ENCODE results near the gene ATXN7. TPM values are rescaled to one million over a fixed set of nuclear protein-coding genes. Genes with fewer than 3 reads are reported as not detected.

The ATXN7 gene
- polyA plus RNA-seq, 3 donors: 2.7 to 29.5 (median 3.2) TPM

DNA sequence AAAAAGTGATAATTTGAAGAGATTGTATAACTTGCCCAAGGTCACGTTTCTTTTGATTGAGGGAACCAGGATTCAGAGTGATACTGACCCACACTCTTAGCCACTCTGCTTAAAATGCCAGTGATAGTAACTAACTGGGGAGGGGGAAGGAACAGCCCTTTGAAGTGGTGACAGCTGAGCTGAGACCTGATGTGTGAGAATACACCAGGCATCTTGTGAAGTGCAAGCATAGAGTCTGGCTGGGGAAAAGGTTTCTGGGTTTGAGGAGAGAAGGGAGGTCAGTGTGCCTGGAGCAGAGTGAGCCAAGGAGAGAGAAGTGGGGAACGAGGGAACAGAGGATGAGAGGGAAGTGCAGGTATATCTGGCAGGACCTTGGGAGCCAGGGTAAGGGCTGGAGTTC is 83.9 kb downstream of the ATXN7 start:
- DNase-seq: no peak
- TF ChIP-seq, protein P1, sequence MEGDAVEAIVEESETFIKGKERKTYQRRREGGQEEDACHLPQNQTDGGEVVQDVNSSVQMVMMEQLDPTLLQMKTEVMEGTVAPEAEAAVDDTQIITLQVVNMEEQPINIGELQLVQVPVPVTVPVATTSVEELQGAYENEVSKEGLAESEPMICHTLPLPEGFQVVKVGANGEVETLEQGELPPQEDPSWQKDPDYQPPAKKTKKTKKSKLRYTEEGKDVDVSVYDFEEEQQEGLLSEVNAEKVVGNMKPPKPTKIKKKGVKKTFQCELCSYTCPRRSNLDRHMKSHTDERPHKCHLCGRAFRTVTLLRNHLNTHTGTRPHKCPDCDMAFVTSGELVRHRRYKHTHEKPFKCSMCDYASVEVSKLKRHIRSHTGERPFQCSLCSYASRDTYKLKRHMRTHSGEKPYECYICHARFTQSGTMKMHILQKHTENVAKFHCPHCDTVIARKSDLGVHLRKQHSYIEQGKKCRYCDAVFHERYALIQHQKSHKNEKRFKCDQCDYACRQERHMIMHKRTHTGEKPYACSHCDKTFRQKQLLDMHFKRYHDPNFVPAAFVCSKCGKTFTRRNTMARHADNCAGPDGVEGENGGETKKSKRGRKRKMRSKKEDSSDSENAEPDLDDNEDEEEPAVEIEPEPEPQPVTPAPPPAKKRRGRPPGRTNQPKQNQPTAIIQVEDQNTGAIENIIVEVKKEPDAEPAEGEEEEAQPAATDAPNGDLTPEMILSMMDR (IDR thresholded peaks at IDR 0.05): no peak
- H3K9ac ChIP-seq (ENCODE audit: insufficient read depth, low read length, poor library complexity, severe bottlenecking): no peak overlapping the region
- intact Hi-C loops (cut with micrococcal nuclease): no loop called here
- no peaks in the 10 kb centered on the region for H3K4me1 ChIP-seq (ENCODE audit: control insufficient read depth in 1 of 2, insufficient read depth in 2 of 2, low read length in 2 of 2)
- H3K36me3 Mint-ChIP-seq: peaks cover 31 to 41% of the 10 kb centered on the region in 2 donors
- H3K4me3 Mint-ChIP-seq: no peak overlapping the region
- no peaks in the 10 kb centered on the region for H3K9me3 Mint-ChIP-seq
- H3K27me3 ChIP-seq (ENCODE audit: control insufficient read depth in 2 of 2, insufficient read depth in 2 of 2, low read length in 2 of 2): no peaks in the 10 kb centered on the region
- peaks cover 99% of the 10 kb centered on the region for H4K20me1 ChIP-seq (ENCODE audit: insufficient read depth, low read length)
- no peaks in the 10 kb centered on the region for H3K9me3 ChIP-seq (replicated peaks in 1 of 2; ENCODE audit: control insufficient read depth in 1 of 2, insufficient read depth in 1 of 2, low read length in 2 of 2)
- peaks cover 3 to 30% of the 10 kb centered on the region in 2 donors for H3K36me3 ChIP-seq (replicated peaks in 1 of 2; ENCODE audit: control insufficient read depth in 1 of 2, insufficient read depth in 2 of 2, low read length in 2 of 2)
- peak overlapping the region in 1 of 2 donors; percentile 47 for H3K27ac ChIP-seq (ENCODE audit: low read depth in 1 of 2, low read length in 2 of 2)
- H3K4me1 Mint-ChIP-seq: peaks cover 23% of the 10 kb centered on the region
- H3K4me3 ChIP-seq (replicated peaks in 1 of 3; ENCODE audit: low read depth in 2 of 3, low read length in 3 of 3): no peak overlapping the region
- H2AFZ ChIP-seq (ENCODE audit: insufficient read depth, low read depth, low read length, poor library complexity, severe bottlenecking): no peak overlapping the region
- H3K27ac Mint-ChIP-seq: peak overlapping the region in 5 of 7 donors; percentile 2 to 68 (median 56)
- H3K27me3 Mint-ChIP-seq (ENCODE audit: low read depth in 3 of 3): no peaks in the 10 kb centered on the region
- no peak overlapping the region for H3K4me2 ChIP-seq (replicated peaks; ENCODE audit: extremely low read depth, low read length, poor library complexity, severe bottlenecking)
- WGBS (ENCODE audit: insufficient coverage): 94% methylated on average over 1 of the region's 2 CpGs
- H3K79me2 ChIP-seq (ENCODE audit: insufficient read depth, low read length): peaks cover 88% of the 10 kb centered on the region

DNA sequence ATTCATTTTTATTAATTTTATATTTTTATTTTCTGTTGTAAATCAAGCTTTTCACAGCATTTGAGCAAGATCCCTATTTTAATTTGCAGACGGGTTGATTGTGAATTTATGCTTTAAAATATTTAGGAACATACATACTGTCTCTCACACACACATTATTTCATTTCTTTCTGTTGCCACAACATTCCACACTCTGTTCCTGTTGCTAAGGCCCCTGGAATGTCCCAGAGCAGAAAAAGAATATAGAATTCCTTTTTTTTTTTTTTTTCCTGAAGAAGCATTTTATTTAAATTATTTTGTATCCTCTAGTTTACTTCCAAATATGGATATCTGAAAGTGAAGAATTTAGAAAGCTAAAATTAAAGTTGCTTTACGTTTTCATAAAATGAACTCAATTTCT is 85.3 kb downstream of the ATXN7 start:
- H4K20me1 ChIP-seq (ENCODE audit: insufficient read depth, low read length): peaks cover 99% of the 10 kb centered on the region
- Mint-ChIP-seq H3K4me3 (no peak overlapping the region), H3K9me3 (no peaks in the 10 kb centered on the region), H3K27ac (peak overlapping the region in 1 of 7 donors; percentile 32), H3K36me3 (peaks cover 38 to 46% of the 10 kb centered on the region in 2 donors), H3K27me3 (ENCODE audit: low read depth in 3 of 3) (no peaks in the 10 kb centered on the region), H3K4me1 (peaks cover 17% of the 10 kb centered on the region)
- no CpG with 5 or more reads among the region's 2 CpGs for WGBS (ENCODE audit: insufficient coverage)
- no peak for DNase-seq
- H3K4me3 ChIP-seq (replicated peaks in 1 of 3; ENCODE audit: low read depth in 2 of 3, low read length in 3 of 3): no peak overlapping the region
- no peak overlapping the region for H3K4me2 ChIP-seq (replicated peaks; ENCODE audit: extremely low read depth, low read length, poor library complexity, severe bottlenecking)
- no peaks in the 10 kb centered on the region for H3K4me1 ChIP-seq (ENCODE audit: control insufficient read depth in 1 of 2, insufficient read depth in 2 of 2, low read length in 2 of 2)
- peaks cover 83% of the 10 kb centered on the region for H3K79me2 ChIP-seq (ENCODE audit: insufficient read depth, low read length)
- no peak overlapping the region for H2AFZ ChIP-seq (ENCODE audit: insufficient read depth, low read depth, low read length, poor library complexity, severe bottlenecking)
- H3K27me3 ChIP-seq (ENCODE audit: control insufficient read depth in 2 of 2, insufficient read depth in 2 of 2, low read length in 2 of 2): no peaks in the 10 kb centered on the region
- no peak overlapping the region for H3K27ac ChIP-seq (ENCODE audit: low read depth in 1 of 2, low read length in 2 of 2)
- intact Hi-C loops (cut with micrococcal nuclease): no loop called here
- TF ChIP-seq, protein P1 (IDR thresholded peaks at IDR 0.05): no peak
- H3K9me3 ChIP-seq (replicated peaks in 1 of 2; ENCODE audit: control insufficient read depth in 1 of 2, insufficient read depth in 1 of 2, low read length in 2 of 2): no peaks in the 10 kb centered on the region
- H3K36me3 ChIP-seq (replicated peaks in 1 of 2; ENCODE audit: control insufficient read depth in 1 of 2, insufficient read depth in 2 of 2, low read length in 2 of 2): peaks cover 12 to 38% of the 10 kb centered on the region in 2 donors
- no peak overlapping the region for H3K9ac ChIP-seq (ENCODE audit: insufficient read depth, low read length, poor library complexity, severe bottlenecking)
